HG03342 (cell line): ENCODE results near the gene SSTR4.

Experiments used
- ATAC-seq: cut with Tn5 transposase; IDR thresholded peaks from one replicate; pipeline ENCODE4 v1.9.1; 2021; ENCODE audit warnings: mild to moderate bottlenecking, moderate library complexity; ENCODE audit not compliant: unreplicated experiment

The SSTR4 gene

DNA sequence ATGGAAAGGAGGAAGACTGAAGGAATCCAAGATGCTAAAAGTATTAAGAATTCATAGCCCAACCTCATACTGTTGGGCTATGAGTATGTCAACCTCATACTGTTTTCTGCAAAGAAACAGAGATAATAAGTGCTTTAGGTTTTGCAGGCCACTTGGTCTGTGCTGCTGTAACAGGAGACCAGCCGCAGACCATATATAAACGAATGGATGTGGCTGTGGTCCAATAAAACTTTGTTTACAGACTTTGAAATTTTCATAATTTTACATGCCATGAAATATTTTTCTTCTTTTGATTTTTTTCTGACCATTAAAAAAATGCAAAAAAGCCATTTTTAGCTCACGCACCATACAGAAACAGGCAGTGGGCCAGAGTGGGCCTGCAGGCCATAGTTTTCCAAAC lies 28.1 kb downstream of the SSTR4 start:
- no peak for ATAC-seq

GRCh38 chr20:23063581-23063980 lies 28.5 kb downstream of the SSTR4 start:
- ATAC-seq: no peak

DNA sequence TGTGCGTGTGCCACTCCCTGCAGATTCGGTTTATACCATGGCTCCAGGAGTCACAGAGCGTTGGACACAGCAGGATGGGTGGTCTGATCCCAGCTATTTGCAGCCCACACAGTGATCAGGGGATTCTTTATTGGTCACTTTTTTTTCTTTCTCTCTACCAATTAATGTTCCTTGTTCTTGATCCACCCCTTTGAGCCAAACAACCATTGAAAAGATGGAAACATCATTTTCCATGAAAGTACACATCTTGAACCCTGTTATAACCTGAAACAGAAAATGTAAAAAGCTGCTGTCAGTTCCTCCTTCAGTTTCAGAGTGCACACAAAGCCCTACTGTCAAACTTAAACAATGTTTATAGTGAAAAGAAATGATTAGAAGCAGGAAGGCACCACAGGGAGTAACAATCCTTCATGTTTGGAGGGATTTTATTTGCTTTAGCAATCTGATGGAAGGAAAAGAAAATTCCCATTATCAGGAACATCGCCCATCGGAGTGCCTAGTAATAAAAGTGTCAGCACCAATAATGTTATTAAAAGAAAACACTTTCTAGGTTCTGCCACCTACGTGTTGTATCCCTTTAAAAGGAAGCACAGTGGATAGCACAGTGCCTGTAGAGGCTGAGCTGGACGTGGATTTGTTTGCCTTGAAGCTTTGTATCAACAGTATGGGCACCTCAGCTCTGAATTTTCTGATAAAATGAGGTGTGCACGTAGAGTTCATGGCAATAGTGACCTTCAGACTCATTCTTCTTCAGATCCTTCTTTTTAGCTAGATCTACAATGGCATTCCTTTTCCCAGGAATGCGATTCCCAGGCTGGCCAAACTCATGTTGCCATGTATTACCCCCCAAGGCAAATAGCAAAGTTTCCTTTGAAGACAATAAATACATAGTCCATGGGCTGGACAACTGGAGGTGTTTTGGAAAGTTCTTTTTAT lies 30.4 kb downstream of the SSTR4 start:
- ATAC-seq: no peak

DNA sequence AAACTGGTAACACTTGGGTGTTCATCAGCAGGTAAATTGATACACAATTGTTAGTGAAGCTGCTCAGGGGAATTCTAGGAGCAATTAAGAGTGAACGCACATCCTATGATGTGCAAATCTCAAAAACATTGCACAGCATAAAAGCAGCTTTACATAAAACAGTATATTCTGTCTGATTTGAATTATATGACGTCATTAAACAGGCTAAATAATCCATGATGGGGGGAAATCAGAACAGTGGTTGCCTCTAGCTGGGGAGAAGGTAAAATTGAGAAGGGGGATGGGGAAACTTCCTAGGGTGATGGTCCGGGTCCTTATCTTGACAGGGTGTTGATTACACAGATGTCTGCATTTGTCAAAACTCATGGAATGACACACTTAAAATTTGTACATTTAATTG lies 31.7 kb downstream of the SSTR4 start:
- no peak for ATAC-seq

DNA sequence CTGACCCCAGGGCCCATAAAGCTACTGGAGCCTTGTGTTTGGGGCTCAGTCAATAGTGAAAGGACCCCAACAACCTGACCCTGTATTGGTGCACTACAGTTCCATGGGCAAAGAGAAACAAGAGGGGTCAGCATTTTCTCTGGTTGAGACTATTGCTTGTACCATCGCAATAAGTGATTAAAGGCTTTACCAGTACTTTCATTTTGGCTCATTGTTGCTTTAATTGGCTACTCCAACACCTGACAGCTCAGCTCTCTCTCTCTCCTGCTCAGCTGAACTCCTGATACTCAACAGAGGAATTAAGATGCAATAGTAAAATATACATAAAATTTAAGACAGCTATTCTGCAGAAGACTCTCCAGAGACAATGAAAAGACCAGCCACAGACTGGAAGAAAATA lies 33.2 kb downstream of the SSTR4 start:
- ATAC-seq: no peak

GRCh38 chr20:23069108-23069507 lies 34.0 kb downstream of the SSTR4 start:
- no peak for ATAC-seq

GRCh38 chr20:23071398-23071797 lies 36.3 kb downstream of the SSTR4 start:
- ATAC-seq: no peak

DNA sequence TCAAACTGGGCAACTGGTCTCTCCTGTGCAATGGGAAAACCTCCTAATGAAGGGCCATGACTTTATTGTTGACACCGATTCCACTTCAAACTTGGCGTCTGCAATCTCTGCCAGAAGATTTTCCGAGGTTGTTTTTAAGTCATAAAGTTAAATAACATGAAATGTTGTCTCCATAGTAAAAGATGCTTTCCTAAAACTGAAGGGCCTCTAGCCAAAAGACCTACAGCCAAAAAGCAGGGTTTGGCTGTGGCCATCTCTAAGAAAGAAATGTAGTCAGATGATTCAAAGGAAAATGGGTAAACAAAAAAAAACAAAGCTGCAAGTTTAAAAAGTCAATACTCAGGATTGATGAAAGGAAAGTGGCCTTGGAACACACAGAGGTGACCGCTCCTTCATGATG lies 36.9 kb downstream of the SSTR4 start:
- ATAC-seq: no peak

DNA sequence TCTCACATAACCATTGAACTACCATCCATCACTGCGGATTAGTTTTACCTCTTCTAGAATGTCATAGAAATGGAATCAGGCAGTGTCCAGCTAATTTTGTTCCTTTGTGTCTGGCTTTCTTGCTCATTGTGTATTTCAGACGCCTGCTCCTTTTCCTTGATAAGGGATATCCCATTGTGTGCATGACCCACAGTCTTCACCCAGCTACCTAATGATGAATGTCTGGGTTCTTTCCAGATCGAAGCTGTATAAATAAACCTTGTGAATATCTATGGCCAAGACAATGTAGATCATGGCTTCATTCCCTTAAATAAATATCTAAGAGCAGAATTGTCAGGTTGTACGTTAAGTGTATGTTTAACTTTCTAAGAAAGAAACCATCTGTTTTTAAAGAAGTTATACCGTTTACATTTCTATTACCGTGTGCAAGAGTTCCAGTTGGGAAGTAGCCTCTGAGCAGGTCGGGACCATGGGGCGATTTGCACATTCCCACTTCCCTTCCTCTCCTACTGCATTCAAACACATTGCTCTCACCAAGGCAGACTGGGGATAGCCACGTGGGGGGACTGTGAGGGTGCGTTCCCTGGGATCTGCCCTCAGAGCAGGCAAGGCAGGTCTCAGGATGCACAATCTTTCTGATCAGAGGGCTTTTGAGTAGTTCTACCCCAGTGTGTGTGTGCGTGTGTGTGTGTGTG lies 37.9 kb downstream of the SSTR4 start:
- no peak for ATAC-seq

DNA sequence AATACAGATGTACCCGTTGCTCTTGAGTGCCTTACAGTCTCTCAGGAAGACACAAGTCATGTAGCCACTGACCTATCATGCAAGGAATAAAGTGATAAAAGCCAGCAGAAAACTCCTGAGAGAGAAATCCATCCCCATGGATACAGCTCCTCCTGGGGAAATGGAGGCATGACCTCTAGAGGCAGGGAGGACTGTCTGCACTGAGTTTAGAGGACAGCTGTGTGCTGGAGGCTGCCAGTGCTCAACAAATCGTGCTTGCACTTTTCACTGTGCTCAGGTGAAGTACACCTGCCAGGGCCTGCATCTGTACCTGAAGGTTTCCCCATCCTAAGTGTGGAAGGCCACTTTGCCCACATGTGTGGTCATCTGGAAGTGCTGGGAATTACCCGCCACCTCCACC lies 38.9 kb downstream of the SSTR4 start:
- ATAC-seq: no peak

- no peak for ATAC-seq
Observed at GRCh38 chr20:23077277-23077676, 42.2 kb downstream of the SSTR4 start.

- no peak for ATAC-seq
Observed at GRCh38 chr20:23078351-23079015, 43.4 kb downstream of the SSTR4 start.

DNA sequence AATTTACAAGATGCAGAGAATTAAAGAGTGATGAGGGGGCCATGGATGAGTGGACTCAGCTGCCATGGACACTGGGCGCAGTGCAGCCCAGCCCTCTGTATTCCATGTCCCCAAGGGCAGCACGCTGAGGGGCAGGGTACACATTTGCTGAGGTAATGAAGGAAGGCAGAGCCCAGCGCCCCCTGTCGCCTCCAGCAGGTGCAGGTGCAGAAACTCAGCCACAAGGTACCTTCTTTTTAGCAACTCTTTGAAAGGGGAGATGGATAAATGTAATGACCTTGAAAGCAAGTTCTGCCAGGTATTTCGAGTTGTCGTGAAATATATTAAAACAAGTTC lies 43.9 kb downstream of the SSTR4 start:
- no peak for ATAC-seq

DNA sequence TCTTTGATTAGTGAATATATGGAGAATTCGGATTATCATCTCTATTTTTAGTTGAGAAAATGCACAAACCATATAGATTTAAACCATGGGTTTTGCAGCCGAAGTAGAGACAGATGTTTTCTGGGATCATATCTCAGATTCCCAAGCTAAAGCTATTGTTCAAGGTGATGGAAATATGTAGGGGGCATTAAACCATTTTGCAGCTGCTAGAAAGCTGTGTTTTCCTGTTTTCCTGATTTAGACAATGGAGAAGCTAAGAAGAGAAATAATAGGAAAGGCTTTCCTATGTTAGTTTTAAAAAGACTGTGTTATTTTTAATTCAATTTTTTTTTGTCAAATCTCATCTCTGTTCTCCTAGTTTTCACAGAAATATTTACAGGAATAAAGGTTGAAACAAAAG lies 44.8 kb downstream of the SSTR4 start:
- ATAC-seq: no peak

- no peak for ATAC-seq
Observed at GRCh38 chr20:23080521-23080920, 45.4 kb downstream of the SSTR4 start.

- ATAC-seq: no peak
Observed at GRCh38 chr20:23081263-23081819, 46.2 kb downstream of the SSTR4 start.

DNA sequence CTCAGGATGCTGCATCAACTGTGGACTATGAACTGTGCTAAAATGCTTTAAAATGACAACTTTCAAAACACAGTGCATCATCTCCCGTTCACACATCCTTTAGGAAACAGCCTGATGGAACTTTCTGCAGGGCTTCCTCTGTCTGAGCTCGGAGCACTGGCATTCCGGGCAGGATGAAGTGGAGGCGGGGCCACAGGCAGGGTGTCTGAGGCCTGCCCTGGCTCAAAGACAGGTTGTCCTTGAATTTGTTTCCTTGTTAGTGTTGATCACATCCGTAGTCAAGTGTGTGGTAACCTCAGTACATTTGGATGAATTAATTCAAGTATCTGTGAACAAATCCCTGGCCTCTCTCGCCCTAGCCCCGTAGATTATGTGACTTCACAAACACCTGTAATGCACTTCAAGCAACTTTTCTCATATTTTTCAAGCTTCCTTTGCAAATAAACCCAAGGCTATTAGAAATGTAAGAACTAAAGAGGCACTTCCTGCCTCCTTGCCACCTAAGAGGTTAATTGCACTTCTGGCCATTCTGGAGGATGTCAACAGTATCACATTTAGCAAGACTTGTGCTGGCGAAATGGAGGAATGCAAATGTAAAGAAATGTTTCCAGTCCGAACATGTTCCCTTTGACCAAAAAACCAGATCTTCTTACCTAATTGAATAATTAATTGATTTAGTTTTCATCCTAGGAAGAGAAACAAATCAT lies 47.9 kb downstream of the SSTR4 start:
- ATAC-seq: no peak

DNA sequence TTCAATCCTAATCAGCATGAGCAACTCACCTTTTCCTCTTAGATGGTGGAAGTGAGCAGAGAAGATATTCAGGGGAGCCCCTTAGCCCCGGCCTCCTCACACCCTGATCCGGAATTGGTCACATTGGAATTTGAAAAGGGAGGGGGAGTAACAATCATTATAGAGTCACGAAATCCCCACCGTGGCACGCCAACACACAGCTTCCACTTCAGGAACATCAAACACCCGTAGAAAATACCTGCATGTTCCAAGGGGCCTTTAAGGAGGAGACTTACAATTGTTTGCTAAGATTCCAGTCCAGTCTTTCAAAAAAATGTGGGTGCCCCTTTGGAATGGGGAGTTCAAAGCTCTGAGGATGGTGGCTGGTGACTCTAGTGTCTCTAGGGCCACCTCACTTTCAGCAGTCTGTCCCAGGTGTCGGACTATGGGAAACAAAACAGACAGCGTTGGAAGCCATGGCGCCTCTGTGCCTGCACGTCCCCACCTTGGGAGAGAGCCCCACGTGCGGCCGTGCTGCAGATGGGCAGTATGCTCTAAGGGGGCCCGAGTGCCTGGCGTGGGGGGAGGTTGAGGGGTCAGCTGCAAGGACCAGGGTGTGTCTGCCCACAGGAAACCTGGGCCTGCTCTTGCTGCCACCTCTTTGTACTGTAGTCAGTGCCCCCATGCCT lies 48.6 kb downstream of the SSTR4 start:
- ATAC-seq: no peak

DNA sequence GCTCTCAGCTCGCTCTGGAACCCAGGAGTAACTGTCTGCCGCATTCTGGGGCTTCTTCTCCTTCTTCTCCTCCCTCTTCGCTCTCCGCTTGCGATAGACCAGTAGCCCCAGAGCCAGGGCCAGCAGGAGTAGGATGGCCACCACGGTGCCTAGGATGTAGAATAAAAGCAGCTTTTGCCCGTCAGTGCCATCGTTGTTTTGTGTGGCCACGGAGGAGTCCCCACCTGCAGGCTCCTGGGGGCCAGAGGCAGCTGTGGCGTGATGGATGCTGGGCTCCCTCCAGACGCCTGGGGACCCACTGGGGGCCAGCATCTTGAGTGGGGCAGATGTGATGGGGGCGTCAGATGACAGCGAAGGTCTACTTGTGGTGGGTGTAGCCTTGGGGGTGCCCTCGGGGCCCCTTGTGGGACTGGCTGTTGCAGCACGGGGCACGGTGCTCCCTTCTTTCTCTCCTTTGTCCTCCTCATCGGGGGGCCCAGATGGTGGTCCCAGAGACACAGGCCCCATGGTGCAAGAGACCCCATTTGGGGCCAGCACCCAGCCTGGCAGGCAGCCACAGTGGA lies 49.3 kb downstream of the SSTR4 start:
- no peak for ATAC-seq

DNA sequence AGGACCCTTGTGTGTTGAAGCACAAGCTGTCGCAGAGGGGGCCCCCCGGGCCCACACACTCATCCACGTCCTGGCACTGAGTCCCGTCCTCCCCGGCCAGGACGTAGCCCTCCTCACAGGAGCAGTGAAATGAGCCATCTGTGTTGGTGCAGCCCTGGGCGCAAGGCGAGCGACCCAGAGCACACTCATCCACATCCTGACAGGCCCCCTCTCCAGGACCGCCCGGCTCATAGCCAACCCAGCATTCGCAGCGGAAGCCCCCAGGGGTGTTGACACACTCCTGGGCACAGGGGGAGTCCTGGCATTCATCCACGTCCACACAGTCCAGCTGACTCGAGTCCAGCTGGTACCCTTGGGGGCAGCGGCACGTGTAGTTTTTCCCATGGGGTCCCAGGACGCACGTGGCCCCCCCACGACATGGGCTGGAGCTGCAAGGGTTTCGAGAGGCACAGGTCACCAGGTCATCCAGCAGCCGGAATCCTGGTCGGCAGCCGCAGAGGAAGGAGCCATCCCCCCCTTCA lies 49.8 kb downstream of the SSTR4 start:
- ATAC-seq: no peak
